A549 treated with AZD2906 at 1 μM for 4 hours (cell line): ENCODE results near the gene ARHGEF2. TPM values are rescaled to one million over a fixed set of nuclear protein-coding genes. Genes with fewer than 3 reads are reported as not detected.

Experiments
- total RNA-seq: library from RNA; stranded (reverse); fragments of 200-300 nt; extraction: Qiagen RNA extraction; gene quantifications from 5 replicates; pipeline ENCODE4 v1.2.3, GENCODE V29; 2022

Gene ARHGEF2
- total RNA-seq: 28.8 to 34.1 TPM (median 33.5 TPM) in 5 replicates

GRCh38 chr1:155978325-155978972 lies at the start of gene ARHGEF2:
Gene ARHGEF2, minus strand, starts transcription at chr1:155978547. Its CDS starts 120 bp downstream, at chr1:155978427.

GRCh38 chr1:156020293-156021092 lies 42.1 kb upstream of the ARHGEF2 start, which contains the start of gene SSR2:
Gene SSR2, minus strand, starts transcription at chr1:156020951. Its CDS starts 784 bp downstream, at chr1:156020167.

GRCh38 chr1:155940993-155941844 lies 37.1 kb downstream of the ARHGEF2 start, which contains the start of gene RXFP4:
Gene RXFP4, plus strand, starts transcription at chr1:155941638. Its CDS starts 72 bp downstream, at chr1:155941710.

GRCh38 chr1:155934097-155934935 lies 44.0 kb downstream of the ARHGEF2 start, which contains the start of gene KHDC4:
Gene KHDC4, minus strand, starts transcription at chr1:155934413. Its CDS starts 40 bp downstream, at chr1:155934373.

GRCh38 chr1:155911156-155912055 lies 66.9 kb downstream of the ARHGEF2 start, which contains the start of gene RIT1:
Gene RIT1, minus strand, starts transcription at chr1:155911349. Its CDS starts 588 bp downstream, at chr1:155910761.

Other genes with a start within 250 kb of the ARHGEF2 start
- gene GON4L, start 121.3 kb downstream of the ARHGEF2 start, total RNA-seq: 12.2 to 14.4 TPM (median 13.2 TPM) in 5 replicates
- gene SYT11, start 119.0 kb downstream of the ARHGEF2 start, total RNA-seq: 1.00 to 1.4 TPM (median 1.2 TPM) in 5 replicates
- gene RIT1, start 67.2 kb downstream of the ARHGEF2 start, total RNA-seq: 18.3 to 22.3 TPM (median 20.0 TPM) in 5 replicates
- 18.9 to 21.7 TPM (median 19.2 TPM) in 5 replicates for gene KHDC4, start 44.1 kb downstream of the ARHGEF2 start, total RNA-seq
- gene RXFP4, start 36.9 kb downstream of the ARHGEF2 start, total RNA-seq: not detected in 5 replicates
- gene SSR2, start 42.4 kb upstream of the ARHGEF2 start, total RNA-seq: 259 to 269 TPM (median 260 TPM) in 5 replicates
- gene UBQLN4, start 75.3 kb upstream of the ARHGEF2 start, total RNA-seq: 33.7 to 42.4 TPM (median 36.4 TPM) in 5 replicates
- 149 to 159 TPM (median 157 TPM) in 5 replicates for gene LAMTOR2, start 76.2 kb upstream of the ARHGEF2 start, total RNA-seq
- gene RAB25, start 82.6 kb upstream of the ARHGEF2 start, total RNA-seq: 0.21 TPM in 1 of 5 replicates, not detected in the others
- gene MEX3A, start 103.9 kb upstream of the ARHGEF2 start, total RNA-seq: 1.2 to 2.6 TPM (median 2.1 TPM) in 5 replicates
- 703 to 786 TPM (median 771 TPM) in 5 replicates for gene LMNA, start 136.2 kb upstream of the ARHGEF2 start, total RNA-seq
- 0.34 to 0.69 TPM (median 0.40 TPM) in 5 replicates for gene SEMA4A, start 175.0 kb upstream of the ARHGEF2 start, total RNA-seq
- gene SLC25A44, start 215.6 kb upstream of the ARHGEF2 start, total RNA-seq: 24.4 to 29.9 TPM (median 27.4 TPM) in 5 replicates
- 57.2 to 60.2 TPM (median 59.0 TPM) in 5 replicates for gene PMF1, start 234.5 kb upstream of the ARHGEF2 start, total RNA-seq